SK-N-MC (cell line): ENCODE measurements around the gene ATXN2.

Experiments
- EZH2 ChIP-seq: fragments of 200-600 bp; sonication (generic); IDR thresholded peaks from one replicate; pipeline ENCODE4 v1.6.1; 2017; ENCODE audit warnings: antibody characterized with exemption
- POLR2AphosphoS5 ChIP-seq: IDR thresholded peaks from 2 replicates; pipeline ENCODE4 v1.6.1; 2012; ENCODE audit warnings: mild to moderate bottlenecking, low read depth, low read length, borderline replicate concordance

DNA sequence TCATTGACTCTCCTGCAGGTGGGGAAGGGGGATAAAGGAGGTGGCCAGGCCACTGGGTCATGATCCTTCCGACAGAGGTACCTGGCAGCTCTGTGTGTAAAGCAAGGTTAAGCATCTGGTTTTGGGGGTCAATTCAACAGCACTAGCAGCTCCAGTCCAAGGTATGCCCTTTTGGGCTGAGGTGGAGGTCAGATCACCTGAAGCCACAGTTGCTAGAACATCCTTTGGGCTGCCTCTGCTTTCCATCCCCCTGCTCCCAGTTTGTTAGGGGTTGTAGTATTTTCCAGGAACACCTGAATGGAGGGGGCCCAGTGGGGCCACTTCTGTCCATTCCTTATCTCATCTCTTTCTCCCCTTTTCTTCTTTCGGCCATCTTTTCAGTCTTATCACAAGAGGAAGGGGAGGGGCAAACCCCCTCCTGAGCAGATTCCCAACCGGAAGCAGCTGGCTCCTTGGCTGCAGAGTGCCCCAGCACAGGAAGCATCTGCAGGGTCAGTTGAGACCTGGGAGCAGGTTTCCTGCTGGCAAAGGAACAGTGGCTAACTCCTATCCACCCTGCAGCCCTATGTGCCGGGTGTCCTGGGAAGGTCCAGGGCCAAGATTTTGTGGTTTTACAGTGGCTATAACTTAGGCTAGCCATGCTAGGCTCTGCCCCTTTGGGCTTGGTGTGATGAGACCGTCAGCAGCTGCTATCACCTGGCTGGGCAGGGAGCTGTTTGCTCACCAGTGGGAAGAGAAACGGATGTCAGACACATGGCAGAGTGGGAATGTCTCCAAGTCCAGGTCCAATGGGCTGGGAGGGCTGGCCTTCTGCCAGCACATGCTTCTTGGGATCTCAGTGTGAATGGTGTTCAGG lies 153.2 kb downstream of the ATXN2 start:
- TF ChIP-seq EZH2 (no peak), POLR2AphosphoS5 (no peak)
